GM21529 (cell line): ENCODE data around the gene UBAC2.
"Not testable (repeated sequence)": the region's sequence is repeated elsewhere in the genome, so short reads cannot be mapped to it uniquely, and the experiment has no call there.

Source experiments
- ATAC-seq: cut with Tn5 transposase; IDR thresholded peaks from one replicate; pipeline ENCODE4 v1.9.1; 2021; ENCODE audit not compliant: unreplicated experiment

The UBAC2 gene

GRCh38 chr13:99406799-99407201, 206.1 kb downstream of the UBAC2 start:
- ATAC-seq = no peak

- ATAC-seq = no peak
Measured at GRCh38 chr13:99407906-99408702, 207.4 kb downstream of the UBAC2 start.

DNA sequence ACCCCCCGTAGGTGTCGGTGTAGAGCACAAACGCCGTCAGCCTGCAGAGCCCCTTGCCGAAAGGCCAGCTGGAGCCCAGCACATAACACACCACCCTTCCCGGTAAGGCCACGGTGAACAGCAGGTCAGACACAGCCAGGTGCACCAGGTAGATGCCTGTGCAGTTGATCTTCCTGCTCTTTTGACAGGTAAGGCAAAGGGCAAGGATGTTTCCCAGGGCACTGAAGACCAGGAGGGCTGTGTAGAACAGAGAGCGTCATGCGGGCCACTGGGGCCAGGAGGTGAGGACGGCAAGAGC, 208.0 kb downstream of the UBAC2 start:
- no peak for ATAC-seq

DNA sequence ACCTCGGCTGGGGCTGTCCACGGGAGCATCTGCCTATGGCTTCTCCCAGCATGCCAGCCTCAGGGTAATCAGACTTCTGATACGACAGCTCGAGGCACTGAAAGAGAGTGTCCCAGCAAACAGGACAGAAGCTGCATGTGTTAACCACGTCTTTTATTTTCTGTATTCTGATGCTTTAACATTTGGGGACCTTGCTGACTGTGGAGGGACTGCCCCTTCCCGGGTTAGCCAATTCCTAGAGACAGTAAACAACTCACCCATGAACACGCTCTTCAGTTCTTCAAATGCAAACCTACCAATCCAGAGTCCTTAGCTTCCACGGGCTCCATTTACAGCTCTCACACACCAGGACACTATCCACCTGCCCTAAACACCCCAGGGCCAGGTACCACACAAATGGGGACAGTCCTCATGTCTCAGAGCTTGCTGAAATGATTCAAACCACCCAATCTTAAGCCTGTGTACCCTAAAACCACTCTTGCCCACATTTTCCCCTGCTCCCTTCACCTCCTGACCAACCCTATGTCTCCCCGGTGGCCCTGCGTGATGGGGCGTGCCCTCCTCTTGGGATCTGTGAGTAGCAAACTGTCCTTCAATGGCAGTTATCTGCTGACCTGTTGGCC, 208.9 kb downstream of the UBAC2 start:
- not testable (repeated sequence) for ATAC-seq

- ATAC-seq = peak; percentile 60
Measured at GRCh38 chr13:99410646-99411475, 210.2 kb downstream of the UBAC2 start.

DNA sequence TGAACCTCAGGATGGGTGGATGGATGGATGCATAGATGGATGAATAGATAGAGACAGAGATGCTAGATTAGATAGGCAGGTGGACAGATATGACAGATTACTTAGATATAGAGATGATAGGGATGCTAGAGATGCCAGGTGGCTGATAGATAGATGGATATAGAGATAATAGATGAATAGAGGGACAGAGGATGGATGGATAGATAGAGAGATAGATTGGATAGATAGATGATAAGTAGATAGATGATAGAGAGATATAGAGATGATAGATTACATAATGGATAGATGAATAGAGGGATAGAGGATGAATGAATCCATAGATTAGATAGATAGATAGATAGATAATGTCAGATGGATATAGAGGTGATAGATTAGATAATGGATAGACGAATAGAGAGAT, 212.2 kb downstream of the UBAC2 start:
- no peak for ATAC-seq

DNA sequence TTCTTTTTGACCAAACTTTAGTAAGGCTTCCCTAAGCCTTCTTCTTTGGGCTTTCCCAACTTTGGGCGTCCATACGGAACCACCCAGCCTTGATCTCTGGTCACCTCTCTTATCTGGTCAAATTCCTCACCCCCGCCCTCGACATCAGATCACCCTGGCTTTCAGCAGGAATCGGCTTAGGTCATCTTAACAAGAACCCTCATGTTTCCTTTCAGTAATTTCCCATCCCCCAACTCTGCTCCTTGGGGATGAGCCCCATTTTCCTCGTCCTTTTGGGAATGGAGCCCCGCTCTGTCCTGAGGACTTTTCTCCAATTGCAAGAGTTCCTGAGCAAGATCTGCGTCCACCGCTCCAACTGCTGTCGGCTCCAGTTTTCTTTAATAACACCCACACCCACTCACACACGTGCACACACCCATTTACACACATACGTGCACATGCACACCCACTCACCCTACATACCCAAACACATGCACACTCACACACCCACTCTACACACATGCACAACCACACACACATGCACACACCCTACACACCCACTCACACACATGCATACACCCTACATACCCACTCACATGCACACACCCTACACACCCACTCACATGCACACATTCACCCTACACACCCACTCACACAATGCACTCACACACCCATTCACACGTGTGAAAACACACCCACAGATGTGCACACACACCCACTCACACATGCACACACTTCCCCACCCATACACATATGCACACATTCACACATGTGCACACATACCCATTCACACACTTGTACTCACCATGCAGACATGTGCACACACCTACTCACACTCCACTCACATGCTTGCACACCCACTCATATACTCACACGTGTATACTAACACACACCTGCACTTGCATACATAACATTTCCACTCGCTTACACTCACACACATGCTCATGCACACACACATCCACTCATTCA, 213.7 kb downstream of the UBAC2 start:
- ATAC-seq = no peak

DNA sequence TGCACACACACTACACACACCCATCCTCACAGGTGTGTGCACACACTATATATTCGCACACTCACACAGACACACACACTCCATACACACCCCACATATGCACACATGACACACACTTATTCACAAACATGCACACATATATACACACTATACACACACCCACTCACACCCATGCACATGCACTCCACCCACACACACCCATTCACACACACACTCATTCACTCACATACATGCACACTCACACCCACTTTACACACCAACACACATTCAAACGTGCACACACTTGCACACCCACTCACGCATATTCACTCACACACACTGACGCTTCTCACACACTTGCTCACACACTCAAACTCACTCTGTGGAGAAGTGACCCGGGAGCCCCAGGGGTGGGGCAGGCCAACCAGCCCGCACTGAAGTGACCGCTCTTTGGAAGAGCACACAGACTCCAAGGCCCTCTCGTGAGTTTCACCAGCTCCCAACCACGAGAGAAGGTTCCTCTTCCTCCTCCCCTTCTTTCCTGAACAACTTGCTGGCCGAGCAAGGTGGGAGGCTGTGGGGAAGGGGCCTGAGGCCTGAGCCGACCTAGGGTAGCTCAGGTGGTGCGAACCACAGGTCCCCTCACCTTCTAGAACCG, 214.5 kb downstream of the UBAC2 start:
- ATAC-seq = no peak

DNA sequence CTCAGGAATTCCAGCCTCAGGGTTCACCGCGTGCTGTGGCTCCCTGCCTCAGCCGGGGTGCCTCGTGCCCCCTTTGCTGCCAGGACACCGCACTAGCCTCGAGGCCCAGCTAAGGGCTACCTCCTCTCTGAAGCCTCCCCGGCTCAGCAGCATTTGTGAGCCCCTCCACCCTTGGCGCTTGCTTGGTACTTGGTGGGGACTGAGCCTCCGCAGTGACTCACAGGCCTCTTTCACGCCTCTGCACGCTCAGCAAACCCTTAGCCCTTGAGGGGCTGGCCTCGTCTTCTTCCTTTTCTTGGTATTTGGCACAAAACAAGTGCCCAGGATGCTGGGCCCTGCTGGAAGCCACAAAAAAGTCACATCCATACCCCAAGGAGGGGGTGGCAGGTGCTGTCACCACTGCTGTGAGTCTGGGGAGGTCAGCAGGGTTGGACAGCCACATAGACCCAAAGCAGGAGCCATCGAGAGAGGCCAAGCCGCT, 215.2 kb downstream of the UBAC2 start:
- no peak for ATAC-seq

- ATAC-seq = no peak
Measured at GRCh38 chr13:99416411-99417121, 215.9 kb downstream of the UBAC2 start.

- no peak for ATAC-seq
Measured at GRCh38 chr13:99417201-99418102, 216.8 kb downstream of the UBAC2 start.

GRCh38 chr13:99418103-99418842, 217.6 kb downstream of the UBAC2 start:
- no peak for ATAC-seq

GRCh38 chr13:99418843-99419140, 218.1 kb downstream of the UBAC2 start:
- no peak for ATAC-seq

- no peak for ATAC-seq
Measured at GRCh38 chr13:99419591-99420243, 219.1 kb downstream of the UBAC2 start.

DNA sequence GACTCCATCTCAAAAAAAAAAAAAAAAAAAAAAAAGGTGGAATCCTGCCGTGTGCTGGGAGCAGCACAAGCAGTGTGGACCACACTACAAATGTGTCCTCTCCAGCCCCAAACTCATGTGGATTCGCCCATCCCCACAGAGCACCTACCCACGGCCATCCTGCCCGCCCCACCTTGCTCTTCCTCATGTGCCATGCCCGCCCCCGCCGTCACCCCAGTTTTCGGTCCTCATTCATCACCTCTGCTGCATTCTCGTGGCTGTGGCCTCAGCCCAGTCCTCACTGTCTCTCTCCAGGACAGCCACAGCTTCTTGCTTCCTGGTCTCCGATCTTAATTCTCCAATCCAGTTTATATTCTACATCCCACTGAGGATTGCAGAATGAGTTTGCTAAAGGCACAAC, 220.6 kb downstream of the UBAC2 start:
- ATAC-seq = no peak

DNA sequence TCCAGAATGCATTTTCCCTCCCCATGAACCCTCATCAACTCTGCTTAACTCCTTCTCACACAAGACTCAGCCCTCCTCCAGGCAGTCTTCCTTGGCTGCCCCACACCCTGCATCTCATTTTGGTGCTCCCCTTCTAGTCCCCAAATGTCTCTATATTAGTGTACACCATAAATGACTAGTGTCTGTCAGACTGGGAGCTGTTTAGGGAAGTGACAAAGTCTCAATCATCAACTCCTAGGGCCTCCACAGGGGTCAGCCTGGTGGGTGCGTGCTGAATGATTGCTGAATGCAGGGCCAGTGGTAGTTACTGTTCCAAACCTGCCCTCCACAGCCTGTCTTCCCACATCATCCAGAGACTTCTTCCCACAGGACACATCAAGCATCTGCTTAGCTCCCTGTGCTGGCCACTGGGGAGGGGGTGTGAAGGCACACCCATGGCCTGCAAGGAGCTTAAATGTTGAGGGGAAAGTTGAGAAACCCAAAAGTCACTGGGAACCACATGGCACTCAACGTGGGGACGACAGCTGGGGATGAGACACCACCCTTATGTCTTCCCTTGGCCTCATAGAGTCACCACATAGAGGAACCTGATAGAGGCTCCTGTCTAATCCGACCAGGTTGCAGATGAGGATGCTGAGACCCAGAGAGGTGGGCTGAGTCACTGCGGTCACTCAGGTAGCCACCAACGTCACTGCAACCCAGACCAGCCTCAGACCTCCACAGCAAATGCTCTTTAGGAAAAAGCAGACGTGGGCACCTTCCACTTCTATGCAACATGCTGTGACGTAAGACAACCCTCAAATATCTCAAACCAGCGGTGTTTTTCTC, 221.3 kb downstream of the UBAC2 start:
- peak; percentile 21 for ATAC-seq
